ENCODE data around the gene ANKRD53.

Gene ANKRD53

DNA sequence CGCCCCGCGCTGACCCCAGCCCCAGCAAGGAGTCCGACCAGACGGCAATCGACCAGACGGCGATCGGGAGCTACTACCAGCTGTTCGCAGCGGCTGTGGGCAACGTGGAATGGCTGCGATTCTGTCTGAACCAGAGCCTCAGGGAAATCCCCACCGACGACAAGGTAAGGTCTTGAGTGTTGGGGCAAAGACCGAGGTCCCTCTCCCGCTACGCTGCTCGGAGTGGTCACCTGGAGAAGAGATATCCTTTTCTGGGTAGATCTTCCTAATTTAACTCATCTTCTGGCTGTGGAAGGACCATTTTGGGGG lies 704 bp downstream of the ANKRD53 start:
- Histone ChIP-seq H3K4me3 (ENCODE audit: insufficient read depth, low read length, poor library complexity, severe bottlenecking) (no peak overlapping the region), H3K9me2 (replicated peaks; ENCODE audit: insufficient read depth, low read length) (no peaks in the 10 kb centered on the region), H3F3A (ENCODE audit: insufficient read depth) (no peaks in the 10 kb centered on the region), H3K27me3 (ENCODE audit: low read length) (no peaks in the 10 kb centered on the region), H3K27ac (ENCODE audit: low read depth, low read length) (no peak overlapping the region), H3K9ac (ENCODE audit: low read length) (no peak overlapping the region), H4K20me1 (ENCODE audit: low read depth, low read length) (no peaks in the 10 kb centered on the region), H3K36me3 (ENCODE audit: low read length) (no peaks in the 10 kb centered on the region), H3K79me2 (ENCODE audit: insufficient read depth, low read length) (no peaks in the 10 kb centered on the region), H3K9me3 (ENCODE audit: insufficient read depth, low read length) (no peaks in the 10 kb centered on the region), H3K4me2 (ENCODE audit: low read depth, low read length, poor library complexity, severe bottlenecking) (no peak overlapping the region), H2AFZ (ENCODE audit: low read depth, low read length, severe bottlenecking) (no peak overlapping the region)
- TF ChIP-seq, protein P1, sequence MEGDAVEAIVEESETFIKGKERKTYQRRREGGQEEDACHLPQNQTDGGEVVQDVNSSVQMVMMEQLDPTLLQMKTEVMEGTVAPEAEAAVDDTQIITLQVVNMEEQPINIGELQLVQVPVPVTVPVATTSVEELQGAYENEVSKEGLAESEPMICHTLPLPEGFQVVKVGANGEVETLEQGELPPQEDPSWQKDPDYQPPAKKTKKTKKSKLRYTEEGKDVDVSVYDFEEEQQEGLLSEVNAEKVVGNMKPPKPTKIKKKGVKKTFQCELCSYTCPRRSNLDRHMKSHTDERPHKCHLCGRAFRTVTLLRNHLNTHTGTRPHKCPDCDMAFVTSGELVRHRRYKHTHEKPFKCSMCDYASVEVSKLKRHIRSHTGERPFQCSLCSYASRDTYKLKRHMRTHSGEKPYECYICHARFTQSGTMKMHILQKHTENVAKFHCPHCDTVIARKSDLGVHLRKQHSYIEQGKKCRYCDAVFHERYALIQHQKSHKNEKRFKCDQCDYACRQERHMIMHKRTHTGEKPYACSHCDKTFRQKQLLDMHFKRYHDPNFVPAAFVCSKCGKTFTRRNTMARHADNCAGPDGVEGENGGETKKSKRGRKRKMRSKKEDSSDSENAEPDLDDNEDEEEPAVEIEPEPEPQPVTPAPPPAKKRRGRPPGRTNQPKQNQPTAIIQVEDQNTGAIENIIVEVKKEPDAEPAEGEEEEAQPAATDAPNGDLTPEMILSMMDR (IDR thresholded peaks at IDR 0.05; ENCODE audit: insufficient read depth, low read length, poor library complexity, severe bottlenecking) = no peak
- TF ChIP-seq EZH2phosphoT487 (conservative IDR thresholded peaks at IDR 0.05; ENCODE audit: low read length) = no peak

DNA sequence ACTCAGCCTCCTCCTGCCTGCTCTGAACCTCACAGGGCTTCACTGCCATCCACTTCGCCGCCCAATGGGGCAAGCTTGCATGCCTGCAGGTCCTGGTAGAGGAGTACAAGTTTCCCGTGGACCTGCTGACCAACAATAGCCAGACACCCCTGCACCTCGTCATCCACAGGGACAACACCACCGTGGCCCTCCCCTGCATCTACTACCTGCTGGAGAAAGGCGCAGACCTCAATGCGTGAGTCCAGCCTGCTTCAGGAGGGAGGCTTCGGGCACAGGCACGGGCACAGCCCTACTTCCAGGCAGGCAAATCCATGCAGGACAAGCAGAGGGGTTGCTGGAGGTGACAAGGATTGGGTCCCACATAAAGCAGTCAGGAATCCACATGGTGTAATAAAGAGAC lies 1.2 kb downstream of the ANKRD53 start:
- Histone ChIP-seq H3K27me3 (ENCODE audit: low read length) (no peaks in the 10 kb centered on the region), H2AFZ (ENCODE audit: low read depth, low read length, severe bottlenecking) (no peak overlapping the region), H4K20me1 (ENCODE audit: low read depth, low read length) (no peaks in the 10 kb centered on the region), H3K4me3 (ENCODE audit: insufficient read depth, low read length, poor library complexity, severe bottlenecking) (no peak overlapping the region), H3K4me2 (ENCODE audit: low read depth, low read length, poor library complexity, severe bottlenecking) (no peak overlapping the region), H3K27ac (ENCODE audit: low read depth, low read length) (no peak overlapping the region), H3K9me3 (ENCODE audit: insufficient read depth, low read length) (no peaks in the 10 kb centered on the region), H3K79me2 (ENCODE audit: insufficient read depth, low read length) (no peaks in the 10 kb centered on the region), H3F3A (ENCODE audit: insufficient read depth) (no peaks in the 10 kb centered on the region), H3K9ac (ENCODE audit: low read length) (no peak overlapping the region), H3K9me2 (replicated peaks; ENCODE audit: insufficient read depth, low read length) (no peaks in the 10 kb centered on the region), H3K36me3 (ENCODE audit: low read length) (no peaks in the 10 kb centered on the region)
- TF ChIP-seq, protein P1 (IDR thresholded peaks at IDR 0.05; ENCODE audit: insufficient read depth, low read length, poor library complexity, severe bottlenecking) = no peak
- no peak for TF ChIP-seq EZH2phosphoT487 (conservative IDR thresholded peaks at IDR 0.05; ENCODE audit: low read length)

DNA sequence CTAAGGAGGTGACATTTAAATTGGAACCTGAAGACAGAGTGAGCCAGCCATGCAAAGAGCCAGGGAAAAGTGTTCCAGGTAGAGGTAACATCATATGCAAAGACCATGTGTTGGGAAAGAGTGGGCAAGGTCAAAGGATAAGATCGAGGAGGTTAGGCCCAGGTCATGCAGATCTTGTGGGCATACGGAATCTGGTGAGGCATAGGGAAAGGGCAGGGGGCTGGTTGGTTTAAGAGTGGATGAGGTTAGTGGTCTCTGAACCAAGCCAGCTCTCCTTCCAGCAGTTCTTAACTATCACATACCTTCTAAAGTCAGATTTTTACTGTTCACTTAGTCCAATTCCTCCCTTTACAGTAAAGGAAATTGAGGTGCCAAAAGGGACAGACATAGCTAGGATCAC lies 3.0 kb downstream of the ANKRD53 start:
- H3K4me2 ChIP-seq (ENCODE audit: low read depth, low read length, poor library complexity, severe bottlenecking) = no peak overlapping the region
- no peak overlapping the region for H3K4me3 ChIP-seq (ENCODE audit: insufficient read depth, low read length, poor library complexity, severe bottlenecking)
- H3F3A ChIP-seq (ENCODE audit: insufficient read depth) = no peaks in the 10 kb centered on the region

More for the DNA sequence above, 3.0 kb downstream of the ANKRD53 start:
- Histone ChIP-seq H3K36me3 (ENCODE audit: low read length) (no peaks in the 10 kb centered on the region), H3K9ac (ENCODE audit: low read length) (no peak overlapping the region), H4K20me1 (ENCODE audit: low read depth, low read length) (no peaks in the 10 kb centered on the region), H2AFZ (ENCODE audit: low read depth, low read length, severe bottlenecking) (no peak overlapping the region), H3K27ac (ENCODE audit: low read depth, low read length) (no peak overlapping the region), H3K27me3 (ENCODE audit: low read length) (no peaks in the 10 kb centered on the region), H3K9me3 (ENCODE audit: insufficient read depth, low read length) (no peaks in the 10 kb centered on the region), H3K79me2 (ENCODE audit: insufficient read depth, low read length) (no peaks in the 10 kb centered on the region), H3K9me2 (replicated peaks; ENCODE audit: insufficient read depth, low read length) (no peaks in the 10 kb centered on the region)
- TF ChIP-seq EZH2phosphoT487 (conservative IDR thresholded peaks at IDR 0.05; ENCODE audit: low read length) = no peak
- TF ChIP-seq, protein P1 (IDR thresholded peaks at IDR 0.05; ENCODE audit: insufficient read depth, low read length, poor library complexity, severe bottlenecking) = no peak
